ENCODE data around the gene CRACR2B. TPM values are rescaled to one million over a fixed set of nuclear protein-coding genes. Genes with fewer than 3 reads are reported as not detected.

CRACR2B gene
- total and polyA plus RNA-seq, 2 of the 13 experiments (the other 11 are each of a cell fraction or from before 2014, with no cell fraction given): 14.9 to 21.0 TPM

DNA sequence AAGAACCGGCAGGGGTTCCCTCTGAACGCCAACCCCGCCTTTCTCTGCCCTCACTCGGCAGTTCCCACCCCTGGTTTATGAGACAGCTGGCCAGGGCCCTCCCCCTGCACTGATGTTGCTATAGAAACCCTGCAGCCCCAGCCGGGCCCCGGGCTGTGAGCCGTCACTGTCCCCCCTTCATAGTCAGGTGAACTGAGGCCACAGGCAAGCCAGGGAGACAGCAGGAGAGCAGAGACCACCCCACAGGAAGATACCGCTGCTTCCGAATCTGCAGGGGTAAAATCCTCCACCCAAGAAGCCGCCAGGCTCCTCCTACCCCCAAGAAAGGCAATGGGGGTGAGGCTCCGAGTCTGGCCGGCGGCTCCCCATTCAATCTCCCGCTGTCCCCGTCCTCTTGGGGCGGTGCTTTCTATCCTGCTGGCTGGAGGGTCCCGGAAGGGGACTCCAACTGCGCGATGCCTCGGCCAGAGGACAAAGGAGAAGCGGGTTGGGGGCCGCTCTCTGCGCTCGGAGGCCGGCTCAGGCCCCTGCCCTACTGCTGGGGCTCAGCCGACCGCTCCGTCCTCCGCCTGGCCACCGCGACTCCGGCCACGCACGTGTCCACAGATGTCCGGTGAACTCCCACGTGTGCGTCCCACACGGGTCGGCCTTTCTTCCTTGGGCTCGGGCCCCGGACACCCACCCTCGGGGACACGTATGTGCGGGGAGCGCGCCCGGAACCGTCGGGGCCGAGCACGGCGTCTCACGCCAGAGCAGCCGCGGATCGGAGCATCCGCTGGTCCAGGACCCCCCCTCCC, 30.2 kb upstream of the CRACR2B start (continued):
- TF ChIP-seq, protein P1, sequence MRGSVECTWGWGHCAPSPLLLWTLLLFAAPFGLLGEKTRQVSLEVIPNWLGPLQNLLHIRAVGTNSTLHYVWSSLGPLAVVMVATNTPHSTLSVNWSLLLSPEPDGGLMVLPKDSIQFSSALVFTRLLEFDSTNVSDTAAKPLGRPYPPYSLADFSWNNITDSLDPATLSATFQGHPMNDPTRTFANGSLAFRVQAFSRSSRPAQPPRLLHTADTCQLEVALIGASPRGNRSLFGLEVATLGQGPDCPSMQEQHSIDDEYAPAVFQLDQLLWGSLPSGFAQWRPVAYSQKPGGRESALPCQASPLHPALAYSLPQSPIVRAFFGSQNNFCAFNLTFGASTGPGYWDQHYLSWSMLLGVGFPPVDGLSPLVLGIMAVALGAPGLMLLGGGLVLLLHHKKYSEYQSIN (CRISPR knock-in tag; IDR thresholded peaks at IDR 0.05; ENCODE audit: borderline replicate concordance): no peak
- TF ChIP-seq SMAD3 (CRISPR knock-in tag; IDR thresholded peaks at IDR 0.05) (0 out of 2 replicates have a peak, but pooled peaks have one; percentile 15), ZNF232 (CRISPR knock-in tag; IDR thresholded peaks at IDR 0.05; ENCODE audit: borderline replicate concordance) (no peak), JUND (CRISPR knock-in tag; IDR thresholded peaks at IDR 0.05) (no peak), SMAD1 (CRISPR knock-in tag; IDR thresholded peaks at IDR 0.05; ENCODE audit: borderline replicate concordance, low read depth) (no peak; the same call in 1 of the 2 replicates), ZBTB42 (CRISPR knock-in tag; IDR thresholded peaks at IDR 0.05) (0 out of 2 replicates have a peak, but pooled peaks have one; percentile 62), ZNF7 (CRISPR knock-in tag; IDR thresholded peaks at IDR 0.05) (no peak), ZNF788 (CRISPR knock-in tag; IDR thresholded peaks at IDR 0.05; ENCODE audit: borderline replicate concordance) (0 out of 2 replicates have a peak, but pooled peaks have one; percentile 28), NR3C1 (CRISPR knock-in tag; IDR thresholded peaks at IDR 0.05) (no peak), TCF7L2 (IDR thresholded peaks at IDR 0.05; ENCODE audit: low read depth, low read length) (no peak), ZMYM4 (CRISPR knock-in tag; IDR thresholded peaks at IDR 0.05) (no peak), ZNF331 (CRISPR knock-in tag; IDR thresholded peaks at IDR 0.05) (no peak), SMAD9 (CRISPR knock-in tag; IDR thresholded peaks at IDR 0.05) (0 out of 2 replicates have a peak, but pooled peaks have one; percentile 63), HES4 (CRISPR knock-in tag; IDR thresholded peaks at IDR 0.05; ENCODE audit: borderline replicate concordance) (no peak), XRCC5 (optimal IDR thresholded peaks at IDR 0.05; ENCODE audit: low read length) (no peak), HOXA3 (CRISPR knock-in tag; IDR thresholded peaks at IDR 0.05) (peak; percentile 2; the same call in 1 of the 2 replicates)
- TF ChIP-seq, protein P2, sequence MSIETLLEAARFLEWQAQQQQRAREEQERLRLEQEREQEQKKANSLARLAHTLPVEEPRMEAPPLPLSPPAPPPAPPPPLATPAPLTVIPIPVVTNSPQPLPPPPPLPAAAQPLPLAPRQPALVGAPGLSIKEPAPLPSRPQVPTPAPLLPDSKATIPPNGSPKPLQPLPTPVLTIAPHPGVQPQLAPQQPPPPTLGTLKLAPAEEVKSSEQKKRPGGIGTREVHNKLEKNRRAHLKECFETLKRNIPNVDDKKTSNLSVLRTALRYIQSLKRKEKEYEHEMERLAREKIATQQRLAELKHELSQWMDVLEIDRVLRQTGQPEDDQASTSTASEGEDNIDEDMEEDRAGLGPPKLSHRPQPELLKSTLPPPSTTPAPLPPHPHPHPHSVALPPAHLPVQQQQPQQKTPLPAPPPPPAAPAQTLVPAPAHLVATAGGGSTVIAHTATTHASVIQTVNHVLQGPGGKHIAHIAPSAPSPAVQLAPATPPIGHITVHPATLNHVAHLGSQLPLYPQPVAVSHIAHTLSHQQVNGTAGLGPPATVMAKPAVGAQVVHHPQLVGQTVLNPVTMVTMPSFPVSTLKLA (IDR thresholded peaks at IDR 0.05): peak; percentile 74
- TF ChIP-seq, protein P3, sequence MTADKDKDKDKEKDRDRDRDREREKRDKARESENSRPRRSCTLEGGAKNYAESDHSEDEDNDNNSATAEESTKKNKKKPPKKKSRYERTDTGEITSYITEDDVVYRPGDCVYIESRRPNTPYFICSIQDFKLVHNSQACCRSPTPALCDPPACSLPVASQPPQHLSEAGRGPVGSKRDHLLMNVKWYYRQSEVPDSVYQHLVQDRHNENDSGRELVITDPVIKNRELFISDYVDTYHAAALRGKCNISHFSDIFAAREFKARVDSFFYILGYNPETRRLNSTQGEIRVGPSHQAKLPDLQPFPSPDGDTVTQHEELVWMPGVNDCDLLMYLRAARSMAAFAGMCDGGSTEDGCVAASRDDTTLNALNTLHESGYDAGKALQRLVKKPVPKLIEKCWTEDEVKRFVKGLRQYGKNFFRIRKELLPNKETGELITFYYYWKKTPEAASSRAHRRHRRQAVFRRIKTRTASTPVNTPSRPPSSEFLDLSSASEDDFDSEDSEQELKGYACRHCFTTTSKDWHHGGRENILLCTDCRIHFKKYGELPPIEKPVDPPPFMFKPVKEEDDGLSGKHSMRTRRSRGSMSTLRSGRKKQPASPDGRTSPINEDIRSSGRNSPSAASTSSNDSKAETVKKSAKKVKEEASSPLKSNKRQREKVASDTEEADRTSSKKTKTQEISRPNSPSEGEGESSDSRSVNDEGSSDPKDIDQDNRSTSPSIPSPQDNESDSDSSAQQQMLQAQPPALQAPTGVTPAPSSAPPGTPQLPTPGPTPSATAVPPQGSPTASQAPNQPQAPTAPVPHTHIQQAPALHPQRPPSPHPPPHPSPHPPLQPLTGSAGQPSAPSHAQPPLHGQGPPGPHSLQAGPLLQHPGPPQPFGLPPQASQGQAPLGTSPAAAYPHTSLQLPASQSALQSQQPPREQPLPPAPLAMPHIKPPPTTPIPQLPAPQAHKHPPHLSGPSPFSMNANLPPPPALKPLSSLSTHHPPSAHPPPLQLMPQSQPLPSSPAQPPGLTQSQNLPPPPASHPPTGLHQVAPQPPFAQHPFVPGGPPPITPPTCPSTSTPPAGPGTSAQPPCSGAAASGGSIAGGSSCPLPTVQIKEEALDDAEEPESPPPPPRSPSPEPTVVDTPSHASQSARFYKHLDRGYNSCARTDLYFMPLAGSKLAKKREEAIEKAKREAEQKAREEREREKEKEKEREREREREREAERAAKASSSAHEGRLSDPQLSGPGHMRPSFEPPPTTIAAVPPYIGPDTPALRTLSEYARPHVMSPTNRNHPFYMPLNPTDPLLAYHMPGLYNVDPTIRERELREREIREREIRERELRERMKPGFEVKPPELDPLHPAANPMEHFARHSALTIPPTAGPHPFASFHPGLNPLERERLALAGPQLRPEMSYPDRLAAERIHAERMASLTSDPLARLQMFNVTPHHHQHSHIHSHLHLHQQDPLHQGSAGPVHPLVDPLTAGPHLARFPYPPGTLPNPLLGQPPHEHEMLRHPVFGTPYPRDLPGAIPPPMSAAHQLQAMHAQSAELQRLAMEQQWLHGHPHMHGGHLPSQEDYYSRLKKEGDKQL (CRISPR knock-in tag; IDR thresholded peaks at IDR 0.05; ENCODE audit: low read depth): no peak
- TF ChIP-seq, protein P4, sequence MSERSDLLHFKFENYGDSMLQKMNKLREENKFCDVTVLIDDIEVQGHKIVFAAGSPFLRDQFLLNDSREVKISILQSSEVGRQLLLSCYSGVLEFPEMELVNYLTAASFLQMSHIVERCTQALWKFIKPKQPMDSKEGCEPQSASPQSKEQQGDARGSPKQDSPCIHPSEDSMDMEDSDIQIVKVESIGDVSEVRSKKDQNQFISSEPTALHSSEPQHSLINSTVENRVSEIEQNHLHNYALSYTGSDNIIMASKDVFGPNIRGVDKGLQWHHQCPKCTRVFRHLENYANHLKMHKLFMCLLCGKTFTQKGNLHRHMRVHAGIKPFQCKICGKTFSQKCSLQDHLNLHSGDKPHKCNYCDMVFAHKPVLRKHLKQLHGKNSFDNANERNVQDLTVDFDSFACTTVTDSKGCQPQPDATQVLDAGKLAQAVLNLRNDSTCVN (CRISPR knock-in tag; IDR thresholded peaks at IDR 0.05; ENCODE audit: borderline replicate concordance): peak; percentile 22; the same call in 1 of the 2 replicates

All from HepG2 (cell line).